Measurements from ENCODE around the gene BHLHE40.

DNA sequence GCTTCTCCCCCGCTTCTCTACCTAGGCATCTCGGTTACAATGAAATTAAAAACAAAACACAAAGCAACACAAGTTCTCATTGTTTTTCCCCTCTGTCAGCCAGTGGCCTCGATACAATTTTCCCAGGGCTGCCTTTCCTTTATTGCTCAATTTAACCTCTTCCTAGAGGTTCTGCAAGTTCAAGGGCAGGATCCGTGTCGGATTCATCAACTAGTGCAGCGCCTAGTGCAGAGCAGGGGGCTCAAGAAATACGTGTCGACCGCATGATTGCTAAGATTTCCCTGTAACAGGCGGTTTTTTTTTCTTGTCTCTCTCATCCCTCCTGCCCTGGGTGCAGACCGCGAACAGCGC, 1.4 kb upstream of the BHLHE40 start:
- no peak for TF ChIP-seq RFX5 (IDR thresholded peaks at IDR 0.05; ENCODE audit: low read depth, low read length)
- no peak for TF ChIP-seq SMC3 (IDR thresholded peaks at IDR 0.05; ENCODE audit: low read depth, low read length)
- TF ChIP-seq POLR2A (IDR thresholded peaks at IDR 0.05; ENCODE audit: low read depth, low read length), result peak; percentile 48; the same call in 1 of the 2 replicates
- TF ChIP-seq, protein P1, sequence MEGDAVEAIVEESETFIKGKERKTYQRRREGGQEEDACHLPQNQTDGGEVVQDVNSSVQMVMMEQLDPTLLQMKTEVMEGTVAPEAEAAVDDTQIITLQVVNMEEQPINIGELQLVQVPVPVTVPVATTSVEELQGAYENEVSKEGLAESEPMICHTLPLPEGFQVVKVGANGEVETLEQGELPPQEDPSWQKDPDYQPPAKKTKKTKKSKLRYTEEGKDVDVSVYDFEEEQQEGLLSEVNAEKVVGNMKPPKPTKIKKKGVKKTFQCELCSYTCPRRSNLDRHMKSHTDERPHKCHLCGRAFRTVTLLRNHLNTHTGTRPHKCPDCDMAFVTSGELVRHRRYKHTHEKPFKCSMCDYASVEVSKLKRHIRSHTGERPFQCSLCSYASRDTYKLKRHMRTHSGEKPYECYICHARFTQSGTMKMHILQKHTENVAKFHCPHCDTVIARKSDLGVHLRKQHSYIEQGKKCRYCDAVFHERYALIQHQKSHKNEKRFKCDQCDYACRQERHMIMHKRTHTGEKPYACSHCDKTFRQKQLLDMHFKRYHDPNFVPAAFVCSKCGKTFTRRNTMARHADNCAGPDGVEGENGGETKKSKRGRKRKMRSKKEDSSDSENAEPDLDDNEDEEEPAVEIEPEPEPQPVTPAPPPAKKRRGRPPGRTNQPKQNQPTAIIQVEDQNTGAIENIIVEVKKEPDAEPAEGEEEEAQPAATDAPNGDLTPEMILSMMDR (conservative IDR thresholded peaks at IDR 0.05; ENCODE audit: low read depth, low read length), result peak; percentile 20; the same call in 1 of the 2 replicates
- TF ChIP-seq BHLHE40 (IDR thresholded peaks at IDR 0.05; ENCODE audit: low read depth, low read length), result no peak

Measured in IMR-90 (cell line).